Stimulated activated memory B cell treated with anti-CD40 and anti-IgM and Interleukin-4, amounts not matched to agents 10 μg/mL and 1 μg/mL and 100 μg/mL, for 72 hours (primary cell): Measurements from ENCODE around the gene ZGRF1.
A peak's percentile ranks its signal among the peaks of the same experiment; 100 is the strongest.
"Not testable (repeated sequence)": the region's sequence is repeated elsewhere in the genome, so short reads cannot be mapped to it uniquely, and the experiment has no call there.

Experiments
- ATAC-seq: fragments of 150-1000 bp; cut with Tn5 transposase; 2 replicates; pipeline ENCODE4 v1.10.0; 2021
- H3K27ac Mint-ChIP-seq: one replicate; pipeline ENCODE4 v1.8.0; 2022; ENCODE audit warnings: mild to moderate bottlenecking, mixed read lengths
- H3K27me3 Mint-ChIP-seq: one replicate; pipeline ENCODE4 v1.8.0; 2022; ENCODE audit warnings: mixed read lengths
- H3K36me3 Mint-ChIP-seq: one replicate; pipeline ENCODE4 v1.8.0; 2022; ENCODE audit warnings: mixed read lengths
- H3K4me1 Mint-ChIP-seq: one replicate; pipeline ENCODE4 v1.8.0; 2022; ENCODE audit warnings: mixed read lengths
- H3K4me3 Mint-ChIP-seq: one replicate; pipeline ENCODE4 v1.8.0; 2022; ENCODE audit warnings: mild to moderate bottlenecking, moderate library complexity, mixed read lengths
- H3K9me3 Mint-ChIP-seq: one replicate; pipeline ENCODE4 v1.8.0; 2022; ENCODE audit warnings: mixed read lengths

ZGRF1 gene

GRCh38 chr4:112591593-112591992, 45.1 kb downstream of the ZGRF1 start:
- Mint-ChIP-seq H3K4me3 (no peak overlapping the region), H3K9me3 (peaks cover 9% of the 10 kb centered on the region), H3K27me3 (no peaks in the 10 kb centered on the region), H3K27ac (no peak overlapping the region), H3K36me3 (peaks cover 19% of the 10 kb centered on the region), H3K4me1 (peaks cover 5% of the 10 kb centered on the region)
- no peak for ATAC-seq

DNA sequence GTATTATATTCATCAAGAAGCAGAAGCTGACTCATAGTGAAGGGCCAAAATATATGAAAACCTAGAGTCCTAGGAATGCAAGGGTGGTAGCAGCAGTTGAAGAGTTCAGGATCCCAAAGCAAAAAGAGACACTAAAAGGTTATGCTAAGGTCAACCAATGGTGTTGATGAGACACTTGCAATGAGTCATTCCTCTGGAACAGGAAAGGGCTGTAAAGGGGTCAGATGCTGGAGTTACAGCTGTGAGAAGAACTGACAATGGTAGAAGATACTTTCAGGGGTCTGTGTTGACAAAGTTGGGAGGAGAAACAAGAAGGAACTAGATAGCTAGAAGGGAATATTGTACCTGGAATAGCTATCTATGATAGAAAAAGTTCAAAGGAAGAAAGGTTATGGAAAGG, 47.5 kb downstream of the ZGRF1 start:
- H3K36me3 Mint-ChIP-seq: peaks cover 19% of the 10 kb centered on the region
- H3K27me3 Mint-ChIP-seq: no peaks in the 10 kb centered on the region
- peaks cover 9% of the 10 kb centered on the region for H3K9me3 Mint-ChIP-seq
- no peak overlapping the region for H3K27ac Mint-ChIP-seq
- ATAC-seq: no peak
- H3K4me1 Mint-ChIP-seq: peaks cover 5% of the 10 kb centered on the region
- no peak overlapping the region for H3K4me3 Mint-ChIP-seq

DNA sequence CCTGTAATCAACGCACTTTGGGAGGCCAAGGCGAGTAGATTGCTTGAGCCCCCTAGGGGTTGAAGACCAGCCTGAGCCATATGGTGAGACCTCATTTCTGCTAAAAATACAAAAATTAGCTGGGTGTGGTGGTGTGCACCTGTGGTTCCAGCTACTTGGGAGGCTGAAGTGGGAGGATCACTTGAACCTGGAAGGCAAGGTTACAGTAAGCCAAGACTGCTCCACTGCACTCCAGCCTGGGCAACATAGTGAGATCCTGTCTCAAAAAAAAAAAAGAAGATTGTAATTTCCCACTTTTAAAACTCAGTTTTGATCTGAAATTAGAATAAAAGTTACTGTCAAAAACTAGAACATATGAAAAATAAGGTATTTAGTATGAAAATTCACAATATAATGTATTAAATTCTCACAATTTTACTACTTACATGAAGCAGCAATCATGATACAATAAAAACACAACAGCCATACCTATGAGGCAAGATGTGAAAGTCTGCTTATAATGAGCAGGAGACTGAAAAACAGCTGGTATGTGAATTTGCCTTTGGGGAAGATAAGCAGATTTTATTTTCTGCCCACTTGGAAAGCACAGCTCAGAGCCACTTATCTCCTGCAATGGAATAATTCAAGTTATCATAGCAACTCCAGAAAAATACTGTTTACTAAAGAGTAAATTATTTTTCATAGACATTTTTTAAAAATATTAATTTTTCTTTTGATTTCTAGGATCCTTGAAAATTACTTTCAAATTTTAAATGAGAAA, 50.6 kb downstream of the ZGRF1 start:
- H3K9me3 Mint-ChIP-seq: no peaks in the 10 kb centered on the region
- ATAC-seq: no peak
- no peak overlapping the region for H3K27ac Mint-ChIP-seq
- no peak overlapping the region for H3K4me3 Mint-ChIP-seq
- H3K36me3 Mint-ChIP-seq: peaks cover 21% of the 10 kb centered on the region
- H3K27me3 Mint-ChIP-seq: no peaks in the 10 kb centered on the region
- no peaks in the 10 kb centered on the region for H3K4me1 Mint-ChIP-seq

DNA sequence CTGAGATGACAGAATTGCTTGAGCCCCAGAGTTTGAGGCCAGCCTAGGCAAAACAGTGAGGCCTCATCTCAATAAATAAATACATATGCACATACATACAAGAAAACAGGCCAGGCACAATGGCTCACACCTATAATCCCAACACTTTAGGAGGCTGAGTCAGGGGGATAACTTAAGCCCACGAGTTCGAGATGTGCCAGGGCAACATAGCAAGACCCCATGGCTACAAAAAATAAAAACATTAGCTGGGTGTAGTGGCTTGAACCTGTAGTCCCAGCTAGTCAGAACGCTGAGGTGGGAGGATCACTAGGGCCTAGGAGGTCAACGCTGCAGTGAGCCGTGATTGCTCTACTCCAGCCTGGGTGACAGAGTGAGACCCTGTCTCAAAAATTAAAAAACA, 69.2 kb downstream of the ZGRF1 start:
- Mint-ChIP-seq H3K9me3 (no peaks in the 10 kb centered on the region), H3K27me3 (no peaks in the 10 kb centered on the region), H3K4me3 (no peak overlapping the region), H3K36me3 (peaks cover 32% of the 10 kb centered on the region), H3K4me1 (peaks cover 6% of the 10 kb centered on the region), H3K27ac (no peak overlapping the region)
- ATAC-seq: no peak

GRCh38 chr4:112564706-112565270, 71.9 kb downstream of the ZGRF1 start:
- H3K4me3 Mint-ChIP-seq: no peak overlapping the region
- no peaks in the 10 kb centered on the region for H3K27me3 Mint-ChIP-seq

GRCh38 chr4:112563431-112564200, 73.1 kb downstream of the ZGRF1 start:
- Mint-ChIP-seq H3K4me3 (no peak overlapping the region), H3K27ac (no peak overlapping the region), H3K9me3 (no peaks in the 10 kb centered on the region), H3K36me3 (peaks cover 36% of the 10 kb centered on the region), H3K4me1 (peaks cover 18% of the 10 kb centered on the region), H3K27me3 (no peaks in the 10 kb centered on the region)
- no peak for ATAC-seq

More at GRCh38 chr4:112564706-112565270, 71.9 kb downstream of the ZGRF1 start:
- peaks cover 13% of the 10 kb centered on the region for H3K4me1 Mint-ChIP-seq
- no peak overlapping the region for H3K27ac Mint-ChIP-seq
- ATAC-seq: no peak
- peaks cover 32% of the 10 kb centered on the region for H3K36me3 Mint-ChIP-seq
- no peaks in the 10 kb centered on the region for H3K9me3 Mint-ChIP-seq

GRCh38 chr4:112562254-112562879, 74.3 kb downstream of the ZGRF1 start:
- Mint-ChIP-seq H3K36me3 (peaks cover 26% of the 10 kb centered on the region), H3K9me3 (no peaks in the 10 kb centered on the region), H3K4me3 (no peak overlapping the region), H3K27me3 (no peaks in the 10 kb centered on the region), H3K4me1 (peaks cover 18% of the 10 kb centered on the region), H3K27ac (no peak overlapping the region)
- no peak for ATAC-seq

DNA sequence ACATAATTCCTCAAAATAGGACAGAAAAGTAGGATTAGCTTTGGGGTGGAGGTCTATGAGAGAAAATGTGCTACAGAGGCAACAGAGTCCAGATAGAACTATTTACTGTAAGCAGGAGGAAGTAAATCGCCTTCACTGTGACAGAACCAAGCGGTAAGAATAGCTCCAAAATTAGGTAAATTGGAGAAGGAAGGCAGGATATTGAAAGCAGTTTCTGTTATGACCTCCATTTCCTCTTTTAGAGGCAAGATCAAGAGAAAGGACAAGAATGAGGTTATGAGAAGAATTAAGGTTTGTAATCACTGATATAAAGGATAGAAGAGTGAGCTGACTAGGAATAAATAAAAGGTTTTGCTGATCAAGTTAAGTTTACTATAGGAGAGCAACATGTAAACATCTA, 76.6 kb downstream of the ZGRF1 start:
- H3K27me3 Mint-ChIP-seq: no peaks in the 10 kb centered on the region
- peak overlapping the region; percentile 10 for H3K27ac Mint-ChIP-seq
- H3K9me3 Mint-ChIP-seq: no peaks in the 10 kb centered on the region
- H3K36me3 Mint-ChIP-seq: peaks cover 25% of the 10 kb centered on the region
- ATAC-seq: no peak
- no peak overlapping the region for H3K4me3 Mint-ChIP-seq
- peaks cover 18% of the 10 kb centered on the region for H3K4me1 Mint-ChIP-seq

DNA sequence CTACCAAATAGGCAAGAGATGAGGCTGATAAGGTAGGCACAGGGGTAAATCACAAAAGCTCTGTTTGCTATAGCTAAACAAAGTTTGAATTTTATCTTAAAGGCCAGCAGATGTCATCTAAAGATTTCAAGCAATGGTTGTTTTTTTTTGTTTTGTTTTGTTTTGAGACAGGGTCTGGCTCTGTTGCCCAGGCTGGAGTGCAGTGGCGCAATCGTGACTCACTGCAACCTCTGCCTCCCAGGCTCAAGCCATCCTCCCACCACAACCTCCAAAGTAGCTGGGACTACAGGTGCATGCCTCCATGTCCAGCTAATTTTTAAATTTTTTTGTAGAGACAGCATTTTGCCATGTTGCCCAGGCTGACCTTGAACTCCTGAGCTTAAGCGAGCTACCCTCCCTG, 77.7 kb downstream of the ZGRF1 start:
- Mint-ChIP-seq H3K36me3 (peaks cover 27% of the 10 kb centered on the region), H3K9me3 (no peaks in the 10 kb centered on the region), H3K27me3 (no peaks in the 10 kb centered on the region), H3K4me3 (no peak overlapping the region), H3K4me1 (peaks cover 18% of the 10 kb centered on the region), H3K27ac (no peak overlapping the region)
- no peak for ATAC-seq

DNA sequence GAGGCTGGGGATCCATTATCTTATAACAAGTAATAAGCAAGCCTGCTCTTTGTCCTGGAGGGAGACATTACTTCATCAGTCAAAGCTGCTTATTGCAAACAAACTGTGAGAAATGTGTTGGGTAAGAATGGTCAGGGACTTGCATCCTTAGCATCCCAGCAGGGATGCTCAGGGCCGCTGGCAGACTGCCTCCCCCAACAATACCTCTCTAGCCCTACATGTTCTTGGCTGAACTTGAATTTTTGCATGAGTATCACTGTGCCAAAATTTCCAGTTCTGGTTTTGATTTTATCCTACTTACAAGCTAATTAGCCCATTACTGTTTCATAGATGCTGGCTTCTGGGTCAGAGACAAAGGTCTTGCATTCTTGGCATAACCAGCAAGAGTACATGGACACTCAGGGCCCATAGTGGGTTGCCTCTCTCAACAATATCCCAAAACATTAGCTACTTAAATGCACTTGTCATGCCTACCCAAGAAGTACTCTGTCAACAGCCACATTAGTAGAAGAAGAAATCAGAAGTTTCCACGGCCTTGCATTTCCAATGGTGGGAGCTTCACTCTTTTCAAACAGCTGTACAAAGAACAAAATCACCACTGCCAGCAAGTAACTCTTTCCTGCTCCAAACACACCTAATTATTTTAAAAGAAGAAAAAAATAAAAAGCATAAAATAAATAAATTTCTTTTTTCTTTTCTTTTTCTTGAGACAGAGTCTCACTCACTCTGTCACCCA, 78.9 kb downstream of the ZGRF1 start:
- Mint-ChIP-seq H3K27me3 (no peaks in the 10 kb centered on the region), H3K36me3 (peaks cover 21% of the 10 kb centered on the region), H3K4me3 (no peak overlapping the region)

GRCh38 chr4:112554271-112554670, 82.4 kb downstream of the ZGRF1 start:
- not testable (repeated sequence) for H3K27me3 Mint-ChIP-seq

More for the DNA sequence above, 78.9 kb downstream of the ZGRF1 start:
- H3K9me3 Mint-ChIP-seq: no peaks in the 10 kb centered on the region
- no peak overlapping the region for H3K27ac Mint-ChIP-seq
- peaks cover 12% of the 10 kb centered on the region for H3K4me1 Mint-ChIP-seq
- ATAC-seq: no peak

DNA sequence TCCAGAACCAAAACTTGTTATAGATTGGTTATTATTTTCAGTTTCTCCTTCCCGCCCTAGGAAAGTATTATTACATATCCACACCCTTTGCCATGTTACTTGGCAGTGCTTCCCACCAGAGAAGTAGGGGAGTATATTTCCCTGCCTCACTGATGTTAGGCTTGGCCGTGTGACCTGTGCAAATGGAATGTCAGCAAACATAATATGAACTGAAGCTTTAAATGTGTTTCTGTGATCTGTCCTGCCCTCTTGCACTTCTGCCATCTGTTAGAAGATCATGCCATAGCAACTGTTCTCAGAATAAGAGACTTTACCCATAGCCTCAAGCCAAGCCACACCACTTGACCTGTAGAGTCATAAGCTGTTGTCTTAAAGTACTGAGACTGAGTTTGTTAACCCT, 84.0 kb downstream of the ZGRF1 start:
- no peaks in the 10 kb centered on the region for H3K9me3 Mint-ChIP-seq
- no peak for ATAC-seq
- peaks cover 6% of the 10 kb centered on the region for H3K36me3 Mint-ChIP-seq
- H3K4me1 Mint-ChIP-seq: no peaks in the 10 kb centered on the region
- H3K27me3 Mint-ChIP-seq: no peaks in the 10 kb centered on the region
- no peak overlapping the region for H3K4me3 Mint-ChIP-seq
- no peak overlapping the region for H3K27ac Mint-ChIP-seq

More at GRCh38 chr4:112554271-112554670, 82.4 kb downstream of the ZGRF1 start:
- not testable (repeated sequence) for H3K27ac Mint-ChIP-seq, ATAC-seq, H3K36me3 Mint-ChIP-seq, H3K9me3 Mint-ChIP-seq, H3K4me1 Mint-ChIP-seq, H3K4me3 Mint-ChIP-seq

GRCh38 chr4:112550728-112551127, 86.0 kb downstream of the ZGRF1 start:
- Mint-ChIP-seq H3K9me3 (no peaks in the 10 kb centered on the region), H3K4me1 (no peaks in the 10 kb centered on the region), H3K36me3 (peaks cover 9% of the 10 kb centered on the region), H3K4me3 (no peak overlapping the region), H3K27ac (no peak overlapping the region), H3K27me3 (no peaks in the 10 kb centered on the region)
- no peak for ATAC-seq

- Mint-ChIP-seq H3K4me3 (no peak overlapping the region), H3K27ac (no peak overlapping the region), H3K9me3 (no peaks in the 10 kb centered on the region), H3K27me3 (no peaks in the 10 kb centered on the region), H3K36me3 (peaks cover 17% of the 10 kb centered on the region), H3K4me1 (no peaks in the 10 kb centered on the region)
- no peak for ATAC-seq
Measured at GRCh38 chr4:112546476-112546875, 90.2 kb downstream of the ZGRF1 start.

DNA sequence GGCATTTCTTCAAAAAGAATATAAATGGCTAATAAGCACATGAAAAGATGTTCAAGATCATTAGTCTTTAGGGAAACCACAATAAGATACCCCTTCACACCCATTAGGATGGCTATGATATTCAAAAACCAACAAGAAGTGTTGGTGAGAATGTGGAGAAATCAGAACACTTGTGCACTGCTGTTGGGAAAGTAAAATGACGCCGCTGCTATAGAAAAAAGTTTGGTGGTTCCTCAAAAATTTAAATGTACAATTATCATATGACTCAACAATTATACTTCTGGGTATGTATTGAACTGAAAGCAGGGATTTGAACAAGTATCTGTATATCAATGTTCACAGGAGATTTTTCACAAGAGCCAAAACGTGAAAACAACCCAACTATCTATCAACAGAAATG, 91.4 kb downstream of the ZGRF1 start:
- Mint-ChIP-seq H3K9me3 (no peaks in the 10 kb centered on the region), H3K27me3 (no peaks in the 10 kb centered on the region), H3K36me3 (peaks cover 17% of the 10 kb centered on the region), H3K4me1 (no peaks in the 10 kb centered on the region), H3K4me3 (no peak overlapping the region), H3K27ac (no peak overlapping the region)
- no peak for ATAC-seq
